Activated T-helper 2 cell treated with anti-CD3 and anti-CD28 coated beads, Interferon-gamma antibody, Interleukin-2, Interleukin-4, amounts not matched to agents 10 μg/mL and 5 μg/mL and 100 μg/mL, durations not matched to agents 14 hours and 24 hours and 36 hours (primary cell): ENCODE measurements around the gene DUSP5. TPM values are rescaled to one million over a fixed set of nuclear protein-coding genes. Genes with fewer than 3 reads are reported as not detected.

Experiments
- DNase-seq: peaks from one replicate; pipeline ENCODE4 v3.0.0; 2021; ENCODE audit warnings: low spot score
- H3K27ac Mint-ChIP-seq: one replicate; pipeline ENCODE4 v1.8.0; 2021; ENCODE audit warnings: mixed read lengths
- H3K27me3 Mint-ChIP-seq: one replicate; pipeline ENCODE4 v1.8.0; 2021; ENCODE audit warnings: low read depth, mixed read lengths
- H3K36me3 Mint-ChIP-seq: one replicate; pipeline ENCODE4 v1.8.0; 2021; ENCODE audit warnings: low read depth, mixed read lengths
- H3K4me1 Mint-ChIP-seq: one replicate; pipeline ENCODE4 v1.8.0; 2021; ENCODE audit warnings: low read depth, mixed read lengths
- H3K4me3 Mint-ChIP-seq: one replicate; pipeline ENCODE4 v1.8.0; 2021; ENCODE audit warnings: low read depth, mild to moderate bottlenecking, moderate library complexity, mixed read lengths
- H3K9me3 Mint-ChIP-seq: one replicate; pipeline ENCODE4 v1.8.0; 2021; ENCODE audit warnings: mixed read lengths
- intact Hi-C: fragments of 100-400 bp; cut with micrococcal nuclease; formaldehyde crosslinking; loops from one replicate; pipeline ENCODE4 v1.15.1; 2023
- total RNA-seq: library from RNA; stranded (reverse); gene quantifications from 2 replicates; pipeline ENCODE4 v1.2.3, GENCODE V29; 2022

Gene DUSP5
- total RNA-seq, 1 donor from 2014 or later: 86.2 TPM

DNA sequence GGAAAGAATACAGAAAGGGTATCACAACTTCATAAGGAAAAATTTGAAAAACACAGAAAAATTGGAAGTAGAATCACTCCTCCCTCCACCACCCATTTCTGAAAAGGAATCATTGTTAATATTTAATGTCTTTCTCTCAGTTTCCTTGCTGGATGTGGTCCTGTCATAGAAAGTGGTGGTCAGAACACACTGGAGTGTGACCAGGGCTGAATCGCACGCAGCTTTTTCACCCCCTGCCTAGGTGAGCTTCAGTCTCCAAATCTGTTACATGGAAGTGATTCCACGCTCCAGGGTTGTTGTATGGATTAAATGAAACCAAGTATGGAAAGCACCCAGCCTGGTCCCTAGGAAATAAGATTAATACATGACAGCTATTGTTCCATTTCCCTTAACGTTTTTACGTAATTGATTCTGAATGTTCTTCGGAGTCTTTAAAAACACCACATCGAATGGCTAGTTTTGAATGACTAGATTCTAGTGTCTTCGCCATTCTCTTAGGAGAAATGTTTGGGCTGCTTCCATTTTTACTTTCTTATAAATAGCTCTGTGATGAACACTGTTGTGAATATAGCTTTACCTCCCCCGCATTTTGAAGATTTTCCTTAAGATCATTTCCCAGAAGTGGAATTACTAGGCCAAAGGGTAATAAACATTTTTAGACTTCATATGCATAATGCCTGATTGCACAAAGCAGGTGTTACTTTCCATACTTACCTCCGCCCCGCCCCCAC lies 10.9 kb upstream of the DUSP5 start:
- peaks cover 3% of the 10 kb centered on the region for H3K27me3 Mint-ChIP-seq
- no peaks in the 10 kb centered on the region for H3K9me3 Mint-ChIP-seq
- H3K36me3 Mint-ChIP-seq: no peaks in the 10 kb centered on the region
- H3K4me3 Mint-ChIP-seq: no peak overlapping the region
- no peak overlapping the region for H3K27ac Mint-ChIP-seq
- DNase-seq: no peak
- intact Hi-C loops: no loop called here
- peaks cover 6% of the 10 kb centered on the region for H3K4me1 Mint-ChIP-seq

DNA sequence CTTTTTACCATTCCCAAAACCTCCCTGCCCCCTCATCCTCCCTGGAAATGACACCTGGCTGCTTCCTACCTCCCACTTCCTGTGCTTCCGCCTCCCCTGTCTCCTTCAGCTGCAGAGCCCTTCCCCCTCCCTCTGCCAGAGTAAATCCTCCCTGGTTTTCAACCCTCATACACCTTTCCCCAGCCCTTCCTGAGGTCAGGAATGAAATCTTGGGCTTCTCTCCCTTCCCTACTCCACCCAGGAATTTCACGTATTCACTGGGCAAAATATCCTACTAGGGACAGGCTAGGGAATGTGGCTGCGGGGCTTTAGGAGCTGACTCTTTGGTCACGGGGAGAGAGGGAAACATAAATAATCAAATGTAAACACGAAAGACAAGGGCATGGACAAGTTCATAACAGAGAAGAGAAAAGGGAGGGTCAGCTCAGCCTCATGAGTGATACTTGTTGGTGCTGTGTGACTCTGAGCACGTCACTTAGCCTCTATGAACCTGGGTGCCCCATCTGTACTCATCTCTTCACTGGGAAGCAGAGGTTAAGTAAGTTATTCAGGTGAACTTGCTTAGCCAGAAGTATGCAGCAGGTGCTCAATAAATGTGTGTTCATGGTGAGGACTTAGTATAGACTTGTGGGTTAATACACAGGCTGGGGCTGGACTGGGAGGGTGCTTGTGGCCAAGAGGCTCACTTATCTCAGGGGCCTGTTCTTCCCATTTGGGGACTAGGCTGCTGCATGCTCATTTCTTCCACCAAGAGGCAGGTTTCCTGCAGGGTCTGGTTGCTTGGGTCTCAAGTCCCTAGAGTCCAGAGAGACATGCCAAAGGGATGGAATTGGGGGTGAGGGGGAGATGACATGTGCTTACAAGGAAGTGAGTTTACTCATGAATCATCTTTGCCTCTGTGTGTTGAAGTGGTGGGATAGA lies 10.0 kb upstream of the DUSP5 start:
- Mint-ChIP-seq H3K4me3 (no peak overlapping the region), H3K9me3 (no peaks in the 10 kb centered on the region), H3K4me1 (peaks cover 10% of the 10 kb centered on the region), H3K36me3 (peaks cover 3% of the 10 kb centered on the region), H3K27ac (no peak overlapping the region), H3K27me3 (no peaks in the 10 kb centered on the region)
- intact Hi-C loops: no loop called here
- no peak for DNase-seq

DNA sequence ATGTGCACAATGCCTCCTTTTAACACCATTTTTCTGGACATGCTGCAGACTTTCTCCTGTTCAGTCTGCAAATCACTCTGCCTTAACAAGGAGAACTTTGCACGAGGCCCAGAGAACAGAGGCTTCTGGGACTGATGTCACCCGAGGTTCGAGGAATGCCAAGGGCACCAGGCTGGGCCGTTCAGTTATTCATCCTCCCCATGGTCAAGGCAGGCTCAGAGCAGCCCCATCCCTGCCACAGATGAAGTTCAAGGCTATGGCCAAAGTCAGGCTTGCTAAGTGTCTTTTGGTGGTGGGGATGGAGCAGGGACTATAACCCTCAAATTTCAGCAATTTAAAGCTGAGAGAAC lies 9.4 kb upstream of the DUSP5 start:
- Mint-ChIP-seq H3K27ac (no peak overlapping the region), H3K4me3 (no peak overlapping the region), H3K27me3 (no peaks in the 10 kb centered on the region), H3K4me1 (peaks cover 10% of the 10 kb centered on the region), H3K9me3 (no peaks in the 10 kb centered on the region), H3K36me3 (peaks cover 3% of the 10 kb centered on the region)
- DNase-seq: no peak
- intact Hi-C loops: no loop called here

DNA sequence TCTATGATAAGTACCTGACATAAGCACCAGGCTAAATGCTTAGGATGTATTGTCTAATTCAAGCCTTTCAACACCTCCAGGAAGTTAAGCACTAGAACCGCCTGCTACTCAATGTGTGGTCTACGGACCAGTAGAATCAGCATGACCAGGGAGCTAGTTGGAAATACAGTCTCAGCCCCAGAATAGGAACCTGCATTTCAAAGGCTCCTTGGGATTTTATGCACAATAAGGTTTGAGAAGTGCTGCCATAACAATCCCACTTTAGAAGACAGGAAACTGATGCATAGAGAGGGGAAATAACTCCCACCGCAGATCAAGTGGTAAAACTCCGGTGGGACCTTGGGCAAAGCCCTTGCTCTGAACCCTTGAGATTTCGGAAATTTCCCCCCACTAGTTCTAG lies 8.8 kb upstream of the DUSP5 start:
- peaks cover 7% of the 10 kb centered on the region for H3K36me3 Mint-ChIP-seq
- intact Hi-C loops: no loop called here
- no peak overlapping the region for H3K4me3 Mint-ChIP-seq
- DNase-seq: no peak
- no peak overlapping the region for H3K27ac Mint-ChIP-seq
- H3K4me1 Mint-ChIP-seq: peaks cover 12% of the 10 kb centered on the region
- H3K27me3 Mint-ChIP-seq: no peaks in the 10 kb centered on the region
- no peaks in the 10 kb centered on the region for H3K9me3 Mint-ChIP-seq

DNA sequence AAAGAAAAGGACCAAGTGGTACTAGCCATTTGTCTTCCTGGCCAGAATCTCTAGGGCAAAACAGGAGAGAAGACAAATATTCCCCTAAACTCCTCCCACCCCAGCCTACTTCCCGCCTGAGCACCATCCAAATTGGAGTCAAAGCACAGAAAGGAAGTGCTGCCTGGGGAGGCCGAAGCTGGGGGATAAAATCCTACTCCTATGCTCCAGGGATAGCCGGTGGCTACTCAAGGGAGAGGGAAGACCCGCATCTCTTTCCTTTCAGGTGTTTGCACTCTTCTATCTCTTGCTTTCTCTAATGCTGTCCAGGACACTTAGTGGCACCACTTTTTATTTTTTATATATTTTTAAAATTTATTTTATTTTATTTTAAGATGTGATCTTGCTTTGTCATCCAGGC lies 7.1 kb upstream of the DUSP5 start:
- no peak for DNase-seq
- H3K4me1 Mint-ChIP-seq: peaks cover 14% of the 10 kb centered on the region
- intact Hi-C loops: no loop called here
- no peaks in the 10 kb centered on the region for H3K27me3 Mint-ChIP-seq
- peaks cover 16% of the 10 kb centered on the region for H3K36me3 Mint-ChIP-seq
- H3K4me3 Mint-ChIP-seq: no peak overlapping the region
- no peaks in the 10 kb centered on the region for H3K9me3 Mint-ChIP-seq
- no peak overlapping the region for H3K27ac Mint-ChIP-seq

DNA sequence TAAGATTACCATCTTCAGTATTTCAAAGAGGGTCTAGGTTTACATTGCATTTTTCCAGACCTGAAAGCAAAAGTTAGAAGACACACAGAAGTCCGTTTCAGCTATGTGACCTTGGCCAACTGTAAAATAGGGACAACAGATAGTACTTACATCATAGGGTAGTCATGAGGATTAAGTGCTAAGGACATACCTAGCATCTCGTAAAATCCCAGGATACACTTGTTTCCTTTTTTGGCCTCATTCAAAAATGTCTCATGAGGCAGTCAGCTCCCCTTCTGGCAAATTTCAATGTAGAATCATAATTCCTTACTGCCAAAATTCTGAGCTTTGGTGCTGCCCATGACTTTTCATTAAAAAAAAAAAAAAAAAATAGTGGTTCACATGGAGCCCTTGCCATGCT lies 6.4 kb upstream of the DUSP5 start:
- Mint-ChIP-seq H3K9me3 (no peaks in the 10 kb centered on the region), H3K4me3 (no peak overlapping the region), H3K27ac (no peak overlapping the region), H3K4me1 (peaks cover 21% of the 10 kb centered on the region), H3K27me3 (no peaks in the 10 kb centered on the region), H3K36me3 (peaks cover 24% of the 10 kb centered on the region)
- no peak for DNase-seq
- intact Hi-C loops: no loop called here

DNA sequence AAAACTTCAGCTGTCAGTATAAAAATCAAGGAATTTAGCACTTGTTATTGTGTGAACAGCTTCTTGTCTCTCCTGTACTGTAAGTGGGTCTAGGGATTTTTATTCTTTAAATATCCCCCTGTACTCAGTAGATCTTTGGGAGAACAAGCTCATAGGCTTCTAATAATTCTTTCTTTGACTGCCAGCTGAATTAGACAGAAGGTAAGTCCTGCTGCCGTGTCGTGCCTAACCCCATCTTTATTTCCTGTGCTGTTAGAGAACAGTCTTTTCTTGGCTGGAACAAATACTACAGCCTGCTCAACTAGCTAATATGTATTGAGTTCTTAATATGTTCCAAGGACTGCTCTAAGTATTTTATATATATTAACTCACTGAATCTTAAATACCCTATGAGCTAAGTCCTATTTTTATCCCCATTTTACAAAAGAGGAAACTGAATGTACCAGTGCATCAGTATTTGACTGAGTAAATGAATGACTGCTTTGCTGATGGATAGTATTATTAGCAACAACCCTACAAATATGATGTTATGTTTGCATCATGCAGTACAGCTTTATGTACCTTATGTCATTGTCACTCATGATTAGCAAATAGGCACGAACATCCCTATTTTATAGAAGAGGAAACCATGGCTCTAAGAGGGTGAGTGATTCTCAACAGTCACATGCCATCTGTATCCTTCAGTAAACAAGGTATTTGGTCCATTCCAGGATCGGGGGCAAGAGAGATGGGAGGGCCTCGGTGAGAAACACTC lies 5.5 kb upstream of the DUSP5 start:
- H3K4me1 Mint-ChIP-seq: peaks cover 27% of the 10 kb centered on the region
- peaks cover 26% of the 10 kb centered on the region for H3K36me3 Mint-ChIP-seq
- H3K9me3 Mint-ChIP-seq: no peaks in the 10 kb centered on the region
- no peaks in the 10 kb centered on the region for H3K27me3 Mint-ChIP-seq
- no peak for DNase-seq
- H3K4me3 Mint-ChIP-seq: no peak overlapping the region
- H3K27ac Mint-ChIP-seq: no peak overlapping the region
- intact Hi-C loops: no loop called here

DNA sequence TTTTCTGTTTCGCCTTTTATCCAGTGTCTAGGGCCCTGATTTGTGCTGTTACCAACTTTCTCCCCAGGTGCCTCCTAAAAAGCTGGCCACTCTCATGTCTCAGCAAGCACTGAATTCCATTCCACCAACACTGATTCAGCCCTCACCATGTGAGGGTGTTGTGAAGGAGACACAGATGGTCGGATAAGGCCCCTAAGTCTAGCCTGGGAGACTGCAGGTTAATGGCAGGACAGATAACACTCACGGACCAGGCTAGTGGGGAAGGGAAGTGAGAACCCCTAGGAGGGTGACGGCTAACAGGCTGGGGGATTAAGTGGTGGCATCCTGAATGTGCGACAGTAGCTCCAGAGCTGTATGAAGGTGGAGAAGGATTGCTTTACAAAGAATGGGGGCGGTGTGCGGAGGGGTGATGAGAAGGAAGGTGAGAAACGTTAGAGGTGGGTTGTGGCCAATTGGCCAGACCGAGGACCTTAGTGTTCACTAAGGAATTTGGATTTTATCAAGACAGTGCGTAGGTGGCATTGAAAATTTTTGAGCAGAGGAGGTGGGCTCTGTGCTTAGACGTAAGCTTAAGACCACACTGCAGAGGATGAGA lies 3.8 kb upstream of the DUSP5 start:
- no peak for DNase-seq
- Mint-ChIP-seq H3K36me3 (peaks cover 29% of the 10 kb centered on the region), H3K4me3 (no peak overlapping the region), H3K27me3 (no peaks in the 10 kb centered on the region), H3K27ac (no peak overlapping the region), H3K9me3 (no peaks in the 10 kb centered on the region), H3K4me1 (peaks cover 24% of the 10 kb centered on the region)
- intact Hi-C loops: no loop called here

DNA sequence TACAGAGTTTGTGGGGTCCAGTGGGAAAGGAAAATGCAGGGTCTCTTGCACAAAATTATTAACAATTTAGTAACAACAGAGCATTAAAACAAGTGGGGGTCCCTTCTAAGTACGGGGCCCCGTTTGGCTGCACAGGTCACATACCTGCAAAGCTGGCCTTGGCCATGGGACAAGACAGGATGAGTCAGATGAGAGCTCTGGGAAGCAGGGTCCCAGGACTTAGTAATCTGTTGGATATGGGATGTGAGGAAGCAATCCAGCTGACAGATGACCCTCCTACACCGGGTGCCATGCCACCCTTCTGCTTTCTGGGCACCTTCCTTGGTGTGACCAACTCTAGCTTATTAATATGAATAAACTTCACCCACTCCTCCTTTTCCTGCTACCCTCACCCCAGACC lies 3.2 kb upstream of the DUSP5 start:
- Mint-ChIP-seq H3K4me1 (peaks cover 24% of the 10 kb centered on the region), H3K4me3 (no peak overlapping the region), H3K27me3 (no peaks in the 10 kb centered on the region), H3K36me3 (peaks cover 35% of the 10 kb centered on the region), H3K27ac (no peak overlapping the region), H3K9me3 (no peaks in the 10 kb centered on the region)
- no peak for DNase-seq
- intact Hi-C loops: no loop called here

DNA sequence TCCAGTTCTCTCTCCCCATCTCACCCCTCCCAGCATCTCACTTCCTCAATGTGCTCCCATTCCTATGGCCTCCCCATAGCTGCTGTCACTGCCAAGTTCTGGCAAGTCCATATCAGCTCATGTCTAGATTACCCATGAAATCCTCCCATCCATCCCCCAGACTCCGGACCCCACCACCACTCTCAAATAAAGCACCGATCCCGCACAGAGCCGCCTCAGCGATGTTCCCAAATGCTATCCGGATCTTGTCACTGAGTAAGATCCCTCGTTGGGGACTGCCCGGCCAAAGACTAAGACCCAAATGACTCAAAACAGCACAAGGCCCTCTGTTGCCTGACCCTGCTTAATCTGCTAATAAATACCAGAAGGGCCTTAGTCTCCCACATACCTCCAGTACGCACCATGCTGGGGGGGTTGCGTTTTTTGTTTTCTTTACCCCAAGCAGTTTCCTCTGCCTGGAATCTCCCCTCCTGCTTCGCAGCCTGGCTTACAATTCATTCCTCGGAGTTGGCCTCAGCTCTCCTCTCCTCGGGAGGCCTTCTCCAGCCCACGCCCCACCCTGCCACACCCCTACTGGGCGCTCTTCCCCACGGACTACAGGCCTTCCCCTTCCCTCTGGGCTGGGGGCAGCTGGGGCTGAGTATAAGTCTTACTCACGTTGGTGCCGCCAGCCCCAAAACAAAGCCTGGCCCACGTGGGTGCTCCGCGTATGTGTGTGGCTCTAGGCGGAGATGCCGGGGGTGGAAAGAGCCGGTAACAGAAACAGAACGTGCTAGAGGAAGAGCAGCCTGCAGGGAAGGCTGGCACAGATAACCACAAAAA lies 1.8 kb upstream of the DUSP5 start:
- H3K36me3 Mint-ChIP-seq: peaks cover 49% of the 10 kb centered on the region

DNA sequence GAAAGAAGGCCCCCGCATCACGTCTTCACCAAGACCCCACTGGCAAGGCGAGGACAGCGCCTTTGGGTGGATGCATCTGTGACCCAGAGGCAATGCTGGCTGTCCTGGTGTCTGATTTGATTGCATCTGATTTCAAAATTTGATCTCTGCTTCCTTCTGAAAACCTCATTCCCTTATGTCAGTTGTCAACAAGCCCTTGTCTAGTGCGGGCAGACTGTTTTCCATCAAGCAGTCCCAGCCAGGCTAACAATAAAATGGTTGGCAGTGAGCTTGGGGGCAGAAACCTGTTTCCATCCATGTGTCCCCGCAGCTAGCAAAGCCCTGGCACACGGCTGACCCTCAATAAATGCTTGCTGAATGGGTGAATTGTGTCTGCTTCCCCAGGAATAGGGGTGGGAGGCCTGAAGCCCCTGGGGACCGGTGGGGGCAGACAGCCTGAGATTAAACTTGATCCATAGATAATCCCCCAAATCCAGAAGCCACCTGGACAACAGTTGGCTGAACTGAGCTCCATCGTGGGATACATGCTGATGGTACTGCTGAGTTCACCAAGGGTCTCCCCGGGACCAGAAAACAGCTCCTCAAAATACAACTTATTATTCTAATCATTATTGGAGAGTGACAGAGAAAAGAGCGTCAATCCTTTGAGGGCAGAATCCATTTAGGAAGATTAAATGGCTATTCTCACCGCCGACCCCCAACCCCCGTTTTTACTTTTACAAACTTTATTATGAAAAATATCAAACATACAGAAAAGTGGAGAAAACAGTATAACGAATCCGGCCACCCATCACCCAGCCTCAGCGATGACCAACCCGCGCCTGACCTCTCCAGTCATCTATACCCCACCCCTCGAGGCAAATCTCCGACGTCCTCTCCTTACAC lies 912 bp upstream of the DUSP5 start:
- peaks cover 58% of the 10 kb centered on the region for H3K36me3 Mint-ChIP-seq
- intact Hi-C loops: loop anchor here (1.0 to 5.0 kb wide), 5 partner anchors 16 to 186 kb away; no protein-coding TSS in a partner anchor
- H3K27me3 Mint-ChIP-seq: no peaks in the 10 kb centered on the region
- H3K27ac Mint-ChIP-seq: peak overlapping the region; percentile 84
- no peak for DNase-seq
- no peaks in the 10 kb centered on the region for H3K9me3 Mint-ChIP-seq
- peaks cover 45% of the 10 kb centered on the region for H3K4me1 Mint-ChIP-seq
- peak overlapping the region; percentile 97 for H3K4me3 Mint-ChIP-seq

More for the DNA sequence above, 1.8 kb upstream of the DUSP5 start:
- Mint-ChIP-seq H3K4me3 (peak overlapping the region; percentile 97), H3K27me3 (no peaks in the 10 kb centered on the region), H3K9me3 (no peaks in the 10 kb centered on the region), H3K27ac (peak overlapping the region; percentile 84), H3K4me1 (peaks cover 38% of the 10 kb centered on the region)
- DNase-seq: peak; percentile 40
- intact Hi-C loops: loop anchor here (2.0 to 5.0 kb wide), 3 partner anchors 17 to 185 kb away; no protein-coding TSS in a partner anchor
